Measurements from ENCODE around the gene PRSS36.
"Not testable (repeated sequence)": the region's sequence is repeated elsewhere in the genome, so short reads cannot be mapped to it uniquely, and the experiment has no call there.

PRSS36 gene

GRCh38 chr16:31170048-31170447 lies 20.2 kb upstream of the PRSS36 start:
- H3K4me1 ChIP-seq (ENCODE audit: control insufficient read depth, insufficient read depth, low read length); H3K9me3 ChIP-seq (ENCODE audit: control insufficient read depth, insufficient read depth, low read depth, low read length); POLR2A ChIA-PET; H3K4me3 ChIP-seq (ENCODE audit: low read depth, low read length); CTCF ChIA-PET; H3K27ac ChIP-seq (ENCODE audit: extremely low read depth, low read depth, low read length); H3K36me3 ChIP-seq (ENCODE audit: control insufficient read depth in 2 of 2, insufficient read depth in 1 of 2, low read length in 2 of 2): not testable (repeated sequence)
- TF ChIP-seq KLF1 (tag by site-specific recombination; IDR thresholded peaks at IDR 0.05) = peak; percentile 49; the same call in 1 of the 2 replicates
- TF ChIP-seq MYNN (tag by site-specific recombination; IDR thresholded peaks at IDR 0.05; ENCODE audit: borderline replicate concordance) = 0 out of 2 replicates have a peak, but pooled peaks have one; percentile 27
- TF ChIP-seq KLF17 (tag by site-specific recombination; IDR thresholded peaks at IDR 0.05) = peak; percentile 50; the same call in 1 of the 2 replicates
- peak; percentile 77 for TF ChIP-seq ZFP69B (tag by site-specific recombination; IDR thresholded peaks at IDR 0.05)
- TF ChIP-seq FEZF1 (tag by site-specific recombination; IDR thresholded peaks at IDR 0.05) = peak; percentile 70
- peak; percentile 90 for TF ChIP-seq ZNF692 (tag by site-specific recombination; IDR thresholded peaks at IDR 0.05)

- TF ChIP-seq ZBTB26 (tag by site-specific recombination; optimal IDR thresholded peaks at IDR 0.05) = no peak
- 0 out of 2 replicates have a peak, but pooled peaks have one; percentile 15 for TF ChIP-seq ZNF335 (tag by site-specific recombination; conservative IDR thresholded peaks at IDR 0.05)
- ChIA-PET CTCF (no interaction called here), POLR2A (interaction anchor here (2.1 kb wide), 1 partner anchor 11 kb away, joined by 13 read pairs; the partner anchor contains the start of gene FUS)
- Histone ChIP-seq H3K4me1 (ENCODE audit: control insufficient read depth, insufficient read depth, low read length) (peaks cover 3% of the 10 kb centered on the region; the same call in 1 of the 2 replicates), H3K9me3 (ENCODE audit: control insufficient read depth, insufficient read depth, low read depth, low read length) (no peaks in the 10 kb centered on the region), H3K27ac (ENCODE audit: extremely low read depth, low read depth, low read length) (no peak overlapping the region), H3K4me3 (ENCODE audit: low read depth, low read length) (no peak overlapping the region), H3K36me3 (ENCODE audit: control insufficient read depth in 2 of 2, insufficient read depth in 1 of 2, low read length in 2 of 2) (no peaks in the 10 kb centered on the region)
These were observed 19.0 kb upstream of the PRSS36 start for GRCh38 chr16:31168848-31169247.

GRCh38 chr16:31167315-31167714 lies 17.4 kb upstream of the PRSS36 start:
- Histone ChIP-seq H3K9me3 (ENCODE audit: control insufficient read depth, insufficient read depth, low read depth, low read length) (no peaks in the 10 kb centered on the region), H3K4me1 (ENCODE audit: control insufficient read depth, insufficient read depth, low read length) (peaks cover 3% of the 10 kb centered on the region; the same call in 1 of the 2 replicates), H3K27ac (ENCODE audit: extremely low read depth, low read depth, low read length) (no peak overlapping the region), H3K36me3 (ENCODE audit: control insufficient read depth in 2 of 2, insufficient read depth in 1 of 2, low read length in 2 of 2) (no peaks in the 10 kb centered on the region), H3K4me3 (ENCODE audit: low read depth, low read length) (no peak overlapping the region)
- POLR2A ChIA-PET = interaction anchor here (2.1 kb wide), 1 partner anchor 13 kb away, joined by 13 read pairs; the partner anchor contains the start of gene FUS
- CTCF ChIA-PET = interaction anchor here (0.6 to 0.7 kb wide), 2 partner anchors 120 to 1918 kb away, joined by 3 read pairs; no protein-coding TSS in a partner anchor
- TF ChIP-seq ZNF223 (tag by site-specific recombination; IDR thresholded peaks at IDR 0.05) (no peak), KLF1 (tag by site-specific recombination; IDR thresholded peaks at IDR 0.05) (no peak), ZNF202 (tag by site-specific recombination; IDR thresholded peaks at IDR 0.05; ENCODE audit: borderline replicate concordance) (no peak), ZNF621 (tag by site-specific recombination; IDR thresholded peaks at IDR 0.05) (no peak), ZNF157 (tag by site-specific recombination; IDR thresholded peaks at IDR 0.05) (no peak), ZNF24 (tag by site-specific recombination; IDR thresholded peaks at IDR 0.05) (no peak), GLI4 (tag by site-specific recombination; IDR thresholded peaks at IDR 0.05) (no peak), KLF17 (tag by site-specific recombination; IDR thresholded peaks at IDR 0.05) (no peak), MZF1 (tag by site-specific recombination; IDR thresholded peaks at IDR 0.05; ENCODE audit: borderline replicate concordance) (no peak), ZNF624 (tag by site-specific recombination; IDR thresholded peaks at IDR 0.05) (no peak), WT1 (tag by site-specific recombination; IDR thresholded peaks at IDR 0.05) (no peak), ZSCAN5A (tag by site-specific recombination; IDR thresholded peaks at IDR 0.05) (no peak), ZNF521 (tag by site-specific recombination; IDR thresholded peaks at IDR 0.05) (no peak), ZNF292 (tag by site-specific recombination; IDR thresholded peaks at IDR 0.05; ENCODE audit: borderline replicate concordance, low read depth) (no peak), ZNF785 (tag by site-specific recombination; IDR thresholded peaks at IDR 0.05) (no peak), SP3 (tag by site-specific recombination; IDR thresholded peaks at IDR 0.05) (no peak), SP7 (tag by site-specific recombination; IDR thresholded peaks at IDR 0.05) (no peak), ZFP37 (tag by site-specific recombination; IDR thresholded peaks at IDR 0.05) (no peak), ZNF488 (tag by site-specific recombination; IDR thresholded peaks at IDR 0.05) (no peak)
